ENCODE measurements around the gene LHFPL3.

- TF ChIP-seq CTCF (IDR thresholded peaks at IDR 0.05; ENCODE audit: low read depth, low read length, poor library complexity, severe bottlenecking) (no peak), EZH2phosphoT487 (IDR thresholded peaks at IDR 0.05; ENCODE audit: borderline replicate concordance, low read length) (no peak)
Measured at GRCh38 chr7:104859754-104860426, 531.5 kb downstream of the LHFPL3 start.
